CD4-positive, alpha-beta T cell (primary cell): ENCODE measurements around the gene ZWILCH. TPM values are rescaled to one million over a fixed set of nuclear protein-coding genes. Genes with fewer than 3 reads are reported as not detected.

Source experiments
- ATAC-seq: fragments of 200-7000 bp; cut with Tn5 transposase; one replicate; pipeline ENCODE4 v1.10.0; 2022; ENCODE audit warnings: mild to moderate bottlenecking; ENCODE audit not compliant: poor library complexity
- CTCF ChIA-PET: fragments of 350-600 bp; sonication (Branson Sonifier 250); formaldehyde crosslinking; loops from one replicate; lab custom pipeline; 2021; ENCODE audit warnings: antibody characterized with exemption, inconsistent platforms; lab: Charles Lee
- POLR2A ChIA-PET: fragments of 350-600 bp; sonication (Branson Sonifier 250); formaldehyde crosslinking; loops from one replicate; lab custom pipeline; 2021; ENCODE audit warnings: antibody characterized with exemption, inconsistent platforms; lab: Charles Lee
- DNase-seq, 14 experiments: peaks; one replicate each; pipeline ENCODE4 v3.0.0-alpha.2; 2013 to 2020; ENCODE audit warnings: mixed read lengths in 2 of 14
- H3K27ac ChIP-seq, 2 donors: one replicate each; pipeline versions ENCODE4 v1.5.1 to v1.7.0; 2013; ENCODE audit warnings: low read length in 2 of 2, low read depth in 1 of 2, mild to moderate bottlenecking in 1 of 2
- H3K27me3 ChIP-seq, 2 experiments: 1 replicate in 1 of 2; 2 replicates in 1 of 2; pipeline versions ENCODE4 v1.6.1 to v1.7.0; 2013; ENCODE audit warnings: low read length in 2 of 2, control low read depth in 1 of 2, mild to moderate bottlenecking in 1 of 2, moderate library complexity in 1 of 2; ENCODE audit not compliant: insufficient read depth in 2 of 2, control insufficient read depth in 1 of 2
- H3K36me3 ChIP-seq: one replicate; pipeline ENCODE4 v1.6.1; 2013; ENCODE audit warnings: low read length, control low read depth; ENCODE audit not compliant: insufficient read depth
- H3K4me1 ChIP-seq: one replicate; pipeline ENCODE4 v1.6.1; 2013; ENCODE audit warnings: low read length, control low read depth; ENCODE audit not compliant: insufficient read depth
- H3K4me3 ChIP-seq: one replicate; pipeline ENCODE4 v1.5.1; 2013; ENCODE audit warnings: mild to moderate bottlenecking, low read length, moderate library complexity
- H3K9me3 ChIP-seq, 2 experiments: 1 replicate in 1 of 2; 2 replicates in 1 of 2; pipeline versions ENCODE4 v1.6.1 to v1.7.0; 2013; ENCODE audit warnings: low read length in 2 of 2, mild to moderate bottlenecking in 2 of 2, control low read depth in 1 of 2, moderate library complexity in 1 of 2; ENCODE audit not compliant: control insufficient read depth in 1 of 2, insufficient read depth in 1 of 2
- H3K27ac Mint-ChIP-seq: one replicate; pipeline ENCODE4 v1.8.0; 2020; ENCODE audit warnings: mixed read lengths
- H3K27me3 Mint-ChIP-seq: one replicate; pipeline ENCODE4 v1.8.0; 2021; ENCODE audit warnings: mixed read lengths
- H3K36me3 Mint-ChIP-seq: one replicate; pipeline ENCODE4 v1.8.0; 2021; ENCODE audit warnings: low read depth, mixed read lengths
- H3K4me1 Mint-ChIP-seq: one replicate; pipeline ENCODE4 v1.8.0; 2021; ENCODE audit warnings: low read depth, mixed read lengths
- H3K4me3 Mint-ChIP-seq: one replicate; pipeline ENCODE4 v1.8.0; 2020; ENCODE audit warnings: mild to moderate bottlenecking, mixed read lengths
- H3K9me3 Mint-ChIP-seq: one replicate; pipeline ENCODE4 v1.8.0; 2020; ENCODE audit warnings: mixed read lengths
- CTCF ChIP-seq: fragments of 200-600 bp; IDR thresholded peaks from one replicate; pipeline ENCODE4 v1.8.0; 2022; ENCODE audit warnings: antibody characterized with exemption, mild to moderate bottlenecking
- intact Hi-C, 2 experiments: fragments of 100-400 bp; cut with DNase I in 1 of 2; cut with micrococcal nuclease in 1 of 2; formaldehyde crosslinking; loops; one replicate each; pipeline versions ENCODE4 v1.15.1 to v1.9.0; 2023 to 2025; cut with DNase I, micrococcal nuclease
- total RNA-seq, 174 experiments: library from RNA in 2 of 174; stranded (reverse) in 2 of 174; gene quantifications; one replicate each; pipeline ENCODE4 v1.2.3 and lab custom pipeline; 2021 to 2026

The ZWILCH gene
- total RNA-seq, 2 experiments from 2014 or later = 6.8 to 7.2 TPM

- Histone ChIP-seq H3K36me3 (no peaks in the 10 kb centered on the region), H3K9me3 (no peaks in the 10 kb centered on the region), H3K27me3 (no peaks in the 10 kb centered on the region), H3K4me1 (peaks cover 7% of the 10 kb centered on the region), H3K27ac (no peak overlapping the region), H3K4me3 (no peak overlapping the region)
- Mint-ChIP-seq H3K27ac (no peak overlapping the region), H3K27me3 (no peaks in the 10 kb centered on the region), H3K36me3 (no peaks in the 10 kb centered on the region), H3K4me3 (no peak overlapping the region), H3K9me3 (no peaks in the 10 kb centered on the region), H3K4me1 (peaks cover 6% of the 10 kb centered on the region)
- intact Hi-C loops = no loop called here
- DNase-seq (no peak), ATAC-seq (no peak)
- CTCF ChIA-PET = no interaction called here
- POLR2A ChIA-PET = no interaction called here
- no peak for TF ChIP-seq CTCF
Observed at GRCh38 chr15:66569461-66570137, 64.5 kb downstream of the ZWILCH start.

- Mint-ChIP-seq H3K36me3 (no peaks in the 10 kb centered on the region), H3K9me3 (no peaks in the 10 kb centered on the region), H3K4me3 (no peak overlapping the region), H3K27ac (no peak overlapping the region), H3K4me1 (peaks cover 6% of the 10 kb centered on the region), H3K27me3 (no peaks in the 10 kb centered on the region)
- intact Hi-C loops = no loop called here
- Histone ChIP-seq H3K9me3 (no peaks in the 10 kb centered on the region), H3K27me3 (no peaks in the 10 kb centered on the region), H3K4me1 (peaks cover 7% of the 10 kb centered on the region), H3K4me3 (no peak overlapping the region), H3K36me3 (no peaks in the 10 kb centered on the region), H3K27ac (no peak overlapping the region)
- TF ChIP-seq CTCF = no peak
- CTCF ChIA-PET = no interaction called here
- DNase-seq = no peak
- POLR2A ChIA-PET = no interaction called here
- ATAC-seq = no peak
Observed at GRCh38 chr15:66570327-66570726, 65.2 kb downstream of the ZWILCH start.

DNA sequence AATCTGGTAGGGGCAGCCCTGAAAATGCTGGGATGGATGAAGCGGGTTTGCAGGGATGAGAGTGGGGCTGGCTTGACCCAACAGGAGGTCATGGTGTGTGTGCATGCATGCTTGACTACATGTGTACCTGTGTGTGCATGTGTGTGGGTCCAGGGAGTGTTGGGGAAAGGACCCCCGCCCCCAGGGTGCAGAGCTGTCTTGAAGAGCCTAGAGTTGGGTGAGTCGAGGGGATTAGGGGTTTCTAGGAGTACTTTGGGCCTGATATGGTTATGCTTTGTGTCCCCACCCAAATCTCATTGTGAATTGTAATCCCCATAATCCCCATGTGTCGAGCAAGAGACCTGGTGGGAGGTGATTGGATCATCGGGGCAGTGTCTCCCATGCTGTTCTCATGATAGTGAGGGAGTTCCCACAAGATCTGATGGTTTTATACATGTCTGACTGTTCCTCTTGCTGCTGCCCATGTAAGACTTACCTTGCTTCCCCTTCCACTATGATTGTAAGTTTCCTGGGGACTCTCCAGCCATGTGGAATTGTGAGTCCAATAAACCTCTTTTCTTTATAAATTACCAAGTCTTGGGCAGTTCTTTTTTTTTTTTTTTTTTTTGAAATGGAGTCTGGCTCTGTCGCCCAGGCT lies 65.8 kb downstream of the ZWILCH start:
- intact Hi-C loops = no loop called here
- no peaks in the 10 kb centered on the region for H3K27me3 ChIP-seq
- H3K36me3 Mint-ChIP-seq = no peaks in the 10 kb centered on the region
- POLR2A ChIA-PET = no interaction called here
- no peak overlapping the region for H3K4me3 ChIP-seq
- no peaks in the 10 kb centered on the region for H3K36me3 ChIP-seq
- no peaks in the 10 kb centered on the region for H3K9me3 Mint-ChIP-seq
- no peaks in the 10 kb centered on the region for H3K27me3 Mint-ChIP-seq
- H3K4me3 Mint-ChIP-seq = no peak overlapping the region
- no peaks in the 10 kb centered on the region for H3K9me3 ChIP-seq
- no peak for TF ChIP-seq CTCF
- DNase-seq (no peak), ATAC-seq (no peak)
- no peak overlapping the region for H3K27ac Mint-ChIP-seq
- CTCF ChIA-PET = no interaction called here
- H3K4me1 Mint-ChIP-seq = peaks cover 6% of the 10 kb centered on the region
- peaks cover 7% of the 10 kb centered on the region for H3K4me1 ChIP-seq
- no peak overlapping the region for H3K27ac ChIP-seq
